ENCODE results near the gene GYPB.
"Not testable (repeated sequence)": the region's sequence is repeated elsewhere in the genome, so short reads cannot be mapped to it uniquely, and the experiment has no call there.

GRCh38 chr4:144004868-144005557 is 14.2 kb downstream of the GYPB start:
- TF ChIP-seq CTCF (conservative IDR thresholded peaks at IDR 0.05; ENCODE audit: low read length); EZH2phosphoT487 (IDR thresholded peaks at IDR 0.05; ENCODE audit: borderline replicate concordance): not testable (repeated sequence)
